Frontal cortex (tissue), 4 donors: Measurements from ENCODE around the gene MYH14. TPM values are rescaled to one million over a fixed set of nuclear protein-coding genes. Genes with fewer than 3 reads are reported as not detected.
A peak's percentile ranks its signal among the peaks of the same experiment; 100 is the strongest.

ENCODE experiments used
- DNase-seq, 2 donors: peaks; one replicate each; pipeline ENCODE4 v3.0.0; 2012; ENCODE audit warnings: low spot score in 2 of 2
- FAIRE-seq: peaks from 2 replicates; lab custom pipeline; 2012; peaks lifted over from hg19 to GRCh38; lab: Jason Lieb, UNC
- total RNA-seq: library from RNA; depleted of rRNA; stranded (reverse); fragments of >200 nt; gene quantifications from one replicate; pipeline ENCODE4 v1.2.3, GENCODE V29; 2014
- donor health status: control.
- donor health status: control.
- donor health status: control.

Gene MYH14
- total RNA-seq = 0.82 TPM

DNA sequence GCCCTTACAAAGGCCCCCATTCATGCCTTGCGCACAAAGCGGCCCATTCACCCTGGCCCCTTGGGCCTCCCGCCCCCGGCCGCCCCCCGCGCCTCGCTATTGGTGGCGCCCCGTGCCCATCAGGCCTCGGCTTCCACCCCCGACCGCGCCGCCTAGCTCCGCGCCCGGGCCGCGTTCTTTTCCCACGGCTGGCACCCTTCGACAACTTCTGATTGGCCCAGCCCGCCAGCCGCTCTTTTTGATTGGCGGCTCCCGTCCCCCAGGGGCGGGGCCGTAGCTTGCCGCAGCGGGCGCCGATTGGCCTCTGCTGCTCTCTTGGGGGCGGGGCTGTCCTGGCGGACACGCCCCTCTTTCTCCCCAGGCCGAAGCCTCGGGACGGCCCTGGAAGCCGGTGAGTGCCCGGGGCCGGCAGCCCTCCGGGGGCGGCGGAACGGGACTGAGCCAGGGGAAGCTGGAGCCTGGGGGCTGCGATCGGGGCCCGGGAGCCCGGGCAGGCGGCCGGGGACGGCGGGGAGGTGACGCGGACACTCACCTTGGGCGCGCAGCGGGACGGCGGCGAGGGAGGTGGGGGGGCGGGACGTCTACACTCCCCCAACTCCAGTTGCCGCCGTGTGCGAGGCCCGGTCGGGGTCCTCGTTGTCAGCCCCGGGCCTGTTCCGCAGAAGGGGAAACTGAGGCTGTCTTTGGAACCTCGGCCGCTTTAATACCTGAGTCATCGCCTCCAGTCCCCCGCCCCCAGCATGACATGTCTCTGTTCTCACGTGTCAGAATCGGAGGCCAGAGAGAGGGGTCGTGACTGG, at the start of gene MYH14:
Gene MYH14 (plus strand): TSS at position 342 of the 800 bp plus-strand sequence. CDS start 6,744 bp downstream, outside the sequence.
- peak; percentile 98 to 99 for DNase-seq
- FAIRE-seq = peak; percentile 86

- FAIRE-seq (no peak), DNase-seq (no peak)
Observed at GRCh38 chr19:50154529-50154928, 48.9 kb upstream of the MYH14 start.

DNA sequence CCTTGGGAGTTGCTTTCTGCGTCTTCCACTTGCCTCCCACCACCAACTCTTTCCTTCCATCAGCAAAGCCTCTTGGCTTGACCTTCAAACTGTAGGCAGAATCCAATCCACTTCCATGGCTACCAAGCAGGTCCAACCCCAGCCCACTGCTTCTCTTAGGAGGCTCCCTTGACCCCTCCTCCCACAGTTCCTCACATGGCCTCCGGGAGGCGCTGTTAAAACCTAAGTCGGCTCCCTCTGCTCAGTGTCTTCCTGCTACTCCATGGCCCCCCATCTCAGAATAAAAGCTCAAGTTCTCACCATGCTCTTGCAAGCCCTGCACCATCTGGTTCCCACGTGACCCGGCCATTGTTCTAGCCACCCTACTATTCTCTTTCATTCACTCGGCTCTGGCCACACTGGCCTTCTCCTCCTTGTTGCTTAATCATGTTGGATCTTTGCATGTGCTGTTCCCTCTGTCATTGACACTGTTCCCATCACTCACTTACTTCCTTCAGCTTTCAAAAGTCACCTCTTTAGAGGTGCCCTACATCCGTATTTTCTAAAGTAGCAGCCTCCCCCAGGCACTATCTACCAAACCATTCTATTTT, 47.8 kb upstream of the MYH14 start:
- DNase-seq (no peak), FAIRE-seq (no peak)

DNA sequence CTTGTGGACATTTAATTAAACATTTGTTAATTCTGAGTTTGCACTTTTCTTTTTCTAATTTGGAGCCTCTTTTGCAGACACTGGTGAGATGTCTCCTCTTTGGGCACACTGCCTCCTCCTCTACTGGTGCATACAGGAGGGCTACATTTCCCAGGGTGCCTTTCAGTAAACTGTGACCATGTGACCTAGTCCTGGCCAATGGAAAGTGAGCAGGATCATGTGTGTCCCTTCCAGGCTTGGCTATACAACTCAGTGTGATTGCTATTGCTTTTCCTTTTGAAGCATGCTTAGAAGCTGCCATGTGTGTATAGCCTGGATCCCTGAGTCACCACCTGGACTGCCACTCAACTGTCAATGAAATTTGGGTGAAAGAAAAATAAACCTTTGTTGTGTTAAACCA, 44.8 kb upstream of the MYH14 start:
- FAIRE-seq (no peak), DNase-seq (no peak)

- DNase-seq (no peak), FAIRE-seq (no peak)
Observed at GRCh38 chr19:50159078-50159477, 44.3 kb upstream of the MYH14 start.

DNA sequence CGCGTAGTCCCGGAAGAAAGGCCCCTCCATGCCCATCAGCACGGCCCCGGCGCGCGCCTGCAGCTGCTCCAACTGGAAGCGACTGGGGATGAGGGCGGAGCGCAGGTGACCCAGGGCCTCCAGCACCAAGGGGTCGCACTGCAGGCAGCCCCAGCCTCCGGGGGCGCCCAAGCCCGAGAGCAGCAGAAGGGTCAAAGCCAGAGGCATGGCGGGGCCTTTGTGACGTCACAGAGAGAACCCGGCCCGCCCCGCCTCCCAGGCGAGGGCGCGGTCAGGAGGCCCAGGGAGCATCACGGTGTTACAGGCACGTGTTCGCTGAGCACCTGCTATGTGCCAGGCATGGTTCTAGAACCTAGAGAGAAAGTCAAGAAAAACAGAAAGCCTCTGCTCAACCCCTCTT, 40.4 kb upstream of the MYH14 start, which contains the start of gene IZUMO2:
Gene IZUMO2 (minus strand): TSS at position 294 of the 400 bp plus-strand sequence. CDS start 87 bp downstream, at position 207.
- FAIRE-seq = no peak
- no peak for DNase-seq

- no peak for DNase-seq
- no peak for FAIRE-seq
Observed at GRCh38 chr19:50167314-50167721, 36.1 kb upstream of the MYH14 start.

DNA sequence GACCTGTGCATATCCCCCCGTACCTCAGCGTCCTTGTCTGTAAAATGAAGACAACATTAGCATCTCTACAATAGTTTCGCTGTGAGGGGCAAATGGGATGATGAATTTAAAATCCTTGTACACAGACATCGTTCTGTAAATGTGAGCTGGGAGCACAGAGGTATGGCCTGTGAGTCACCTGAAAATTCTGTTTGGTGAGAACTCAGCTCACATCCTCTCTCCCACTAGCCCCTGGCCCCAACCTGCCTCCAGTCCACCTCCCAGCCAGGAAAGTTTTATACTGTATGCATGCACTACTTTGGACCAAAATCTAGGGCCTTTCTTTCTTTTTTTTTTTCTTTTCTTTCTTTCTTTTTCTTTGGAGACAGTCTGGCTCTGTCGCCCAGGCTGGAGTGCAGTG, 31.7 kb upstream of the MYH14 start:
- DNase-seq = no peak
- FAIRE-seq = no peak

DNA sequence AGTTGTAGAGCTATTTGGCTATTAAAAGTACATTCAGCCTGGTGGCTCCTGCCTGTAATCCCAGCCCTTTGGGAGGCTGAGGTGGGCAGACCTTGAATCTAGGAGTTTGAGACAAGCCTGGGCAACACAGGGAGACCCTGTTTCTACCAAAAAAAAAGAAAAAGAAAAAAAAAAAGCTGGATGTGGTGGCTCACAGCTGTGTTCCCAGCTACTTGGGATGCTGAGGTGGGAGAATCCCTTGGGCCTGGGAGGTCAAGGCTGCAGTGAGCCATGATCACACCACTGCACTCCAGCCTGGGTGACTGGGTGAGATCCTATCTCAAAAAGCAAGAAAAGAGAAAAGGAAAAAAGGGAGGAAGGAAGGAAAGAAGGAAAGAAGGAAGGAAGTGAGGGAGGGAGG, 30.7 kb upstream of the MYH14 start:
- DNase-seq (no peak), FAIRE-seq (no peak)

- FAIRE-seq (no peak), DNase-seq (no peak)
Observed at GRCh38 chr19:50173127-50173526, 30.3 kb upstream of the MYH14 start.

DNA sequence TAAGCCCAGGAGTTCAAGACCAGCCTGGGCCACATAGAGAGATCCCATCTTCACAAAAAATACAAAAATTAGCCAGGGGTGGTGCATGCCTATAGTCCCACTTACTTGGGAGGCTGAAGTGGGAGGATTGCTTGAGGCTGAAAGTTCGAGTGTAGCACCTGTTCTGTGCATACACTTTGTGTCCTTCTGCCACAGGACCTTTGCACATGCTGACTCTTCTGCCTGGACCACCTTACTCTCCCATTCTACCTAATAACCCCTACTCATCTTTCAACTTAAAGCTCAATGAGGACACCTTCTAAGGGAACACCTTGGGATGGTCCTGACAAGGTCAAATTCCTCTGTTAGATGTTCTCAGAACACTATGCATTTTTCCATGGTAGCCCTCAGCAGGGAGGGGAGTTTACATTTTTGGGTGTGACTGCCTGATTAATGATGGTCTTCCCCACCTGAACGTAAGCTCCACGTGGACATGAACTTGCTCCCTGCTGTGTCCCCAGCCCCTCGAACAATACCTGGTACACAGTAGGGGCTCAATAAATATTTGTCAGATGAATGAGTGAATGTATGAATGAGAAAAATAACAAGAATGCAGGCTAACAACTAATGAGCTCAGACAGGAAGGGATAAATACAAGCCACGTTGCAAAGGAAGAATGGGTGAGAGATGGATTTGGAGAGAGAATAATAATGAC, 29.2 kb upstream of the MYH14 start:
- no peak for DNase-seq
- no peak for FAIRE-seq

DNA sequence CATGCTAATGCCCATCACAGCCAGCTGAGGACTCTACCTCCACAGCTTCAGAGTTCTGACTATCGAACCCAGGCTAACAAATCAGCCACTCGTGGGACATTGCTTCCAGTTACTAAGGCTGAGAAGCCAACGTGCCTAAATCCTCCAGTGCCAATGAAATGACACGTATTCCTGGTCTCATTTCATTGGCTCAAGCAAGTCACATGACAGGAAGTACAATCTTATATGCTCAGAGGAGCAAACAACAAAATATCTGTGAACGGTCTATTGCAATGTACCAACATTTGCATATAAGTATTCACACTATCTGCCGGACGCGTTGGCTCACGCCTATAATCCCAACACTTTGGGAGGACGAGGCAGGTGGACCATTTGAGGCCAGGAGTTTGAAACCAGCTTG, 27.5 kb upstream of the MYH14 start:
- FAIRE-seq (no peak), DNase-seq (no peak)

- no peak for FAIRE-seq
Observed at GRCh38 chr19:50176775-50177174, 26.6 kb upstream of the MYH14 start.

DNA sequence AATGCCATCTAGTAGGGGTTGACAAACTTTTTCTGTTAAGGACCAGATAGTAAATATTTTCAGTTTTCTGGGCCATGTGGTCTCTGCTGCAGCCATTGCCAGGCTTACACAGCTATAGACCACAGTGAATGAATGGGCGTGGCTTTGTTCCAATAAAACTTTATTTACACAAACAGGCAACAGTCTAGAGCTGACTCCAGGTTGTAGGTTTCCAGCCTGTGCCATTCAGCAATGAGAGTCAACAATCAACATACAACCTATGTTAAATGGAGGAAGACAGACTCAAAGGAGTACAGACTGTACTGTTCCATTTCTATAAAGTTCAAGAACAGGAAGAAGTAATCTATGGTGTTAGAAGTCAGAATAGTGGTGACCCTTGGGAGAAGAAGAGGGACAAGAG, 25.1 kb upstream of the MYH14 start:
- no peak for DNase-seq
- FAIRE-seq = no peak

More at GRCh38 chr19:50176775-50177174, 26.6 kb upstream of the MYH14 start:
- DNase-seq = no peak

DNA sequence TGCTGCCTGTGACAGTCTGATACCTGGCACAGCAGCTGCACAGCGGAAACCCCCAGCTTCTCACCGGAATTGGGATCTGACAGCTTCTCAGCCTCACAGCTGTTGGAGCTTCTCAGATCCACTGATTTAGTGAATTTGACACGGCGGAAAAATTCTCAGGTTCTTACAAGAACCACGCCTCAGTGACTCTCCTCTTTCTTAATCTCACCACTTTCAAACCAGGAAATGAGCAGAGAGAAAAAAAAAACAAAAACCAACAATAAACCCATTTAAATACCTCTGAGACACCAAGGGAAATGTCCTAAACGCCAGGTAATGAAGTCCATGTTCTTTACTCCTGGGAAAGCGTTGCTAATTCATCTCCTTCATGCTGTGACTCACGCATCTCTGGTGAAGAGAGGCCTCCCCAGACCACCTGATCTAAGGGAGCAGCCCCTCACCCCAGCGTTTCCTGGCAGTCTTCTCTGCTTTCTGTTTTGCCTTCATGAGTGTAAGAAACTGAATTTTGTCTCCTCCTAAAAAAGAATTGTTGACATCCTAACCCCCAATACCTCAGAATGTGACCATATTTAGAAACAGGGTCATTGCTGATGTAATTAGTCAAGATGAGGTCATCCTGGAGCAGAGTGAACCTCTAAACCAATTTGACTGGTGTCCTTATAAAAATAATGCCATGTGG, 24.4 kb upstream of the MYH14 start:
- FAIRE-seq = no peak
- no peak for DNase-seq

DNA sequence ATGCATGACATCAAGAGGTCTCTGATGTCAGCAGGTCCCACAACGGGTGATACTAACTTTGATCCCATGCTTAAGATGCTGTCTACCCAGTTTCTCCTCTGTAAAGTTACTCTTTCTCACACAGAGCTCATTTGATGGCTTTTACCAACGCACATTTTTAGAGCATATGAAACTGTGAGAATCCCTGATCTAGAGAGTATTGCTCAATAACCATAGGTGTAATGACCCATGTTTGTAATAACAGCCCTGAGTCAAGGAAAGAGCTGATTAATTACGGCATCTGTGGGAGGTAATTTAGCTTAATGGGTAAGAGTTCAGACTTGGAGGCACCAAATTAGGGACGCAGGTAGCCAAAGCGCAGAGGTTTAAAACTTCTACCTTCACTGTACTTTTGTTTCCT, 22.3 kb upstream of the MYH14 start:
- FAIRE-seq (no peak), DNase-seq (no peak)

GRCh38 chr19:50184196-50184595, 19.2 kb upstream of the MYH14 start:
- FAIRE-seq (no peak), DNase-seq (no peak)

DNA sequence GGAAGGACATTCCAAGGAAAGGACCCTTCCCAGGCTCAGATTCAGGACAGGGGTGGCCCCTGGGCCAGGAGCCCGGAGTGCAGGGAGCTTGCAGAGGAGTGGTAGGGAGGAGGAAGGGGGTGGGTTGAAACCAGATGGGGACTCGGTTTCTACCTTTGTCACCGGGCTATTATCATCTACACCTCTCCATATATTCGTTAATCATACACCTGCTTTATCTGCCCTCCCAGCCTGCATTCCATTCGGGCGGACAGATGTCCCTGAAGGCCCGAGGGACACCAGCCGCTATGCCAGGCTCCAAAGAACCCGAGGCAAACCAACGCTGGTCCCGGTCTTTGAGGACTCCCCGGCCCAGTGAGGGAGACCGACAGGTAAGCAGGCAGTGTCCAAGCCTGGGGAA, 15.5 kb upstream of the MYH14 start:
- no peak for FAIRE-seq
- DNase-seq = no peak

GRCh38 chr19:50189331-50189730, 14.1 kb upstream of the MYH14 start:
- DNase-seq = no peak
- no peak for FAIRE-seq

DNA sequence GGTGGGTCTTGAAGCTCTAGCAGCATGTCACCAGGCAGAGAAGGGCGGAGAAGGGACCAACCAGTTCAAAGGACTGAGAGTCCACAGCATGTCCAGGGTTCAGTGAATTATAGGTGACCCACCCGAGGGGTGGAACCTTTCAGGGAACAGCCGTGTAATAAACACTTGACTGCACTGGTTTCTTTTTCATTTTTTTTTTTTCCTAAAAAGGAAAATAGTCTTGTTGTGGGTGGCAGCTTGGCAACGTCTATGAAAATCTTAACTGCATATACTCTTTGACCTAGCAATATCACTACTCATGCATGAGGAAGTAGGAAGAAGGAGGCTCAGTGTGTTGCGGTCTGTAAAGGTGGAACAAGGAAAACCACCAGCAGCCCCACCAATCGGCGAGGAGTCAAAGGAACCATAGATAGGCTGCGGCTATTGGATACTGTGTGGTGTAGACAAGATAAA, 13.0 kb upstream of the MYH14 start:
- no peak for FAIRE-seq
- no peak for DNase-seq
